ENCODE results near the gene LKAAEAR1. TPM values are rescaled to one million over a fixed set of nuclear protein-coding genes. Genes with fewer than 3 reads are reported as not detected.

LKAAEAR1 gene
- total and polyA plus RNA-seq, 2 of the 13 experiments (the other 11 are each of a cell fraction or from before 2014, with no cell fraction given), result not detected

DNA sequence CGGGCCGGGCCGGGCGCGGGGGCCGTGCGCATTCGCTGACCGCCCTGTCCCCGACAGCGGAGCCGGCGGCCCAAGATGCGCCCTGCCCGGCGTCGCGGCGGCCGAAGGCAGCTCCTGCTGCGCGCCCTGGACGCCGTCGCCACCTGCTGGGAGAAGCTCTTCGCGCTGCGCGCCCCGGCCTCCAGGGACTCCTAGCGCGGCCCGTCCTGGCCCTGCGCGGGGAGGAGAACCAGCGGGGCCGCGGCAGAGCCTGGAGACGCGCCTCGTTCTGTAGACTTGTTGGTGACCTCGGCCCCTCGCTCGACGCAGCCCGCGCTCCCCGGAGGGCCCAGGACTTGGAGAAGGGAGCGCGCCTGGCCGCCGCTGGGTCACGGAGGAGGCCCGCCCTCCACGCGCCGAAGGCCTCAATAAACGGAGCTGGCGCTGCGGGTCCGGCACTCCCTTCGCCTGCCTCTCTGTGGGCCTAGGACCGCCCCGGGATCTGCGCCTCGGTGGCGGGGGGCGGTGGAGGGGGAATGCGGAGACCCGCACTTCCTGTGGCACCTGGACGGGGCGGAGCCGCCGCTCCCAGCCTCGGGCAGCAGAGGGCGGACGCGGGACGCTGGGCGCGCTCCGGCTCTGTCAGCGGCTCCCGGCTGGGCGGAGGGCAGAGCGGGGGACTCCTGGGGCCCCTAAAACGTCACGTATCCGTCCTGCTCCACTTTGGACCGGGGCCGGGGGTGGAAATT is 45.5 kb downstream of the LKAAEAR1 start (continued):
- TF ChIP-seq ZBTB39 (CRISPR knock-in tag; IDR thresholded peaks at IDR 0.05) (no peak), AKAP8 (CRISPR knock-in tag; IDR thresholded peaks at IDR 0.05) (0 out of 2 replicates have a peak, but pooled peaks have one; percentile 57), ZBTB33 (CRISPR knock-in tag; IDR thresholded peaks at IDR 0.05) (peak; percentile 99), SATB2 (CRISPR knock-in tag; IDR thresholded peaks at IDR 0.05) (no peak), ARNTL (CRISPR knock-in tag; IDR thresholded peaks at IDR 0.05) (no peak), TBL1XR1 (IDR thresholded peaks at IDR 0.05; ENCODE audit: borderline replicate concordance, low read length, partially characterized antibody) (no peak), ATM (IDR thresholded peaks at IDR 0.05; ENCODE audit: borderline replicate concordance) (no peak), STAT6 (CRISPR knock-in tag; IDR thresholded peaks at IDR 0.05; ENCODE audit: borderline replicate concordance) (no peak), ZNF556 (CRISPR knock-in tag; IDR thresholded peaks at IDR 0.05; ENCODE audit: borderline replicate concordance) (0 out of 2 replicates have a peak, but pooled peaks have one; percentile 14), ZNF747 (CRISPR knock-in tag; IDR thresholded peaks at IDR 0.05; ENCODE audit: borderline replicate concordance) (no peak), MATR3 (CRISPR knock-in tag; IDR thresholded peaks at IDR 0.05) (no peak), SMAD3 (CRISPR knock-in tag; IDR thresholded peaks at IDR 0.05) (no peak), MYNN (CRISPR knock-in tag; IDR thresholded peaks at IDR 0.05; ENCODE audit: low read depth) (no peak), ATF6 (CRISPR knock-in tag; conservative IDR thresholded peaks at IDR 0.05) (no peak), ZNF629 (CRISPR knock-in tag; conservative IDR thresholded peaks at IDR 0.05) (no peak)
- TF ChIP-seq, protein P1, sequence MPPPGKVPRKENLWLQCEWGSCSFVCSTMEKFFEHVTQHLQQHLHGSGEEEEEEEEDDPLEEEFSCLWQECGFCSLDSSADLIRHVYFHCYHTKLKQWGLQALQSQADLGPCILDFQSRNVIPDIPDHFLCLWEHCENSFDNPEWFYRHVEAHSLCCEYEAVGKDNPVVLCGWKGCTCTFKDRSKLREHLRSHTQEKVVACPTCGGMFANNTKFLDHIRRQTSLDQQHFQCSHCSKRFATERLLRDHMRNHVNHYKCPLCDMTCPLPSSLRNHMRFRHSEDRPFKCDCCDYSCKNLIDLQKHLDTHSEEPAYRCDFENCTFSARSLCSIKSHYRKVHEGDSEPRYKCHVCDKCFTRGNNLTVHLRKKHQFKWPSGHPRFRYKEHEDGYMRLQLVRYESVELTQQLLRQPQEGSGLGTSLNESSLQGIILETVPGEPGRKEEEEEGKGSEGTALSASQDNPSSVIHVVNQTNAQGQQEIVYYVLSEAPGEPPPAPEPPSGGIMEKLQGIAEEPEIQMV (CRISPR knock-in tag; IDR thresholded peaks at IDR 0.05; ENCODE audit: low read depth), result no peak
- TF ChIP-seq, protein P2, sequence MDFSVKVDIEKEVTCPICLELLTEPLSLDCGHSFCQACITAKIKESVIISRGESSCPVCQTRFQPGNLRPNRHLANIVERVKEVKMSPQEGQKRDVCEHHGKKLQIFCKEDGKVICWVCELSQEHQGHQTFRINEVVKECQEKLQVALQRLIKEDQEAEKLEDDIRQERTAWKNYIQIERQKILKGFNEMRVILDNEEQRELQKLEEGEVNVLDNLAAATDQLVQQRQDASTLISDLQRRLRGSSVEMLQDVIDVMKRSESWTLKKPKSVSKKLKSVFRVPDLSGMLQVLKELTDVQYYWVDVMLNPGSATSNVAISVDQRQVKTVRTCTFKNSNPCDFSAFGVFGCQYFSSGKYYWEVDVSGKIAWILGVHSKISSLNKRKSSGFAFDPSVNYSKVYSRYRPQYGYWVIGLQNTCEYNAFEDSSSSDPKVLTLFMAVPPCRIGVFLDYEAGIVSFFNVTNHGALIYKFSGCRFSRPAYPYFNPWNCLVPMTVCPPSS (IDR thresholded peaks at IDR 0.05), result no peak

Measured in HepG2 (cell line).